ENCODE results near the gene TRMT11.
"Not testable (repeated sequence)": the region's sequence is repeated elsewhere in the genome, so short reads cannot be mapped to it uniquely, and the experiment has no call there.

Gene TRMT11

GRCh38 chr6:126020305-126021050 lies 34.1 kb downstream of the TRMT11 start:
- H3K36me3 ChIP-seq (ENCODE audit: control insufficient read depth, insufficient read depth, low read length) = peaks cover 3% of the 10 kb centered on the region; the same call in 1 of the 2 replicates
- no peaks in the 10 kb centered on the region for H3K4me1 ChIP-seq (ENCODE audit: control insufficient read depth, insufficient read depth, low read length)
- no peak overlapping the region for H3K27ac ChIP-seq (ENCODE audit: low read length)
- no peak overlapping the region for H3K4me3 ChIP-seq (ENCODE audit: low read length)
- H3K27me3 ChIP-seq (ENCODE audit: control insufficient read depth, insufficient read depth, low read length) = no peaks in the 10 kb centered on the region
- no peaks in the 10 kb centered on the region for H3K9me3 ChIP-seq (ENCODE audit: control insufficient read depth, insufficient read depth, low read length)
- 100% methylated on average over 4 of the region's 5 CpGs for WGBS (ENCODE audit: insufficient coverage, insufficient read length)
- DNase-seq (ENCODE audit: low read depth, low spot score) = no peak

GRCh38 chr6:126023474-126023873 lies 37.1 kb downstream of the TRMT11 start:
- not testable (repeated sequence) for H3K9me3 ChIP-seq (ENCODE audit: control insufficient read depth, insufficient read depth, low read length); DNase-seq (ENCODE audit: low read depth, low spot score); H3K4me1 ChIP-seq (ENCODE audit: control insufficient read depth, insufficient read depth, low read length); H3K36me3 ChIP-seq (ENCODE audit: control insufficient read depth, insufficient read depth, low read length); H3K4me3 ChIP-seq (ENCODE audit: low read length); H3K27me3 ChIP-seq (ENCODE audit: control insufficient read depth, insufficient read depth, low read length); H3K27ac ChIP-seq (ENCODE audit: low read length)
- no CpG with 5 or more reads among the region's 3 CpGs for WGBS (ENCODE audit: insufficient coverage, insufficient read length)

GRCh38 chr6:126026001-126026400 lies 39.7 kb downstream of the TRMT11 start:
- no peak overlapping the region for H3K27ac ChIP-seq (ENCODE audit: low read length)
- no peaks in the 10 kb centered on the region for H3K9me3 ChIP-seq (ENCODE audit: control insufficient read depth, insufficient read depth, low read length)
- H3K4me3 ChIP-seq (ENCODE audit: low read length) = no peak overlapping the region
- DNase-seq (ENCODE audit: low read depth, low spot score) = no peak
- peaks cover 3% of the 10 kb centered on the region; the same call in 1 of the 2 replicates for H3K36me3 ChIP-seq (ENCODE audit: control insufficient read depth, insufficient read depth, low read length)
- H3K27me3 ChIP-seq (ENCODE audit: control insufficient read depth, insufficient read depth, low read length) = no peaks in the 10 kb centered on the region
- no peaks in the 10 kb centered on the region for H3K4me1 ChIP-seq (ENCODE audit: control insufficient read depth, insufficient read depth, low read length)
- WGBS (ENCODE audit: insufficient coverage, insufficient read length) = no CpG with 5 or more reads among the region's 2 CpGs

GRCh38 chr6:126027601-126028000 lies 41.3 kb downstream of the TRMT11 start:
- Histone ChIP-seq H3K27ac (ENCODE audit: low read length) (no peak overlapping the region), H3K4me3 (ENCODE audit: low read length) (no peak overlapping the region), H3K27me3 (ENCODE audit: control insufficient read depth, insufficient read depth, low read length) (no peaks in the 10 kb centered on the region), H3K9me3 (ENCODE audit: control insufficient read depth, insufficient read depth, low read length) (no peaks in the 10 kb centered on the region), H3K36me3 (ENCODE audit: control insufficient read depth, insufficient read depth, low read length) (0 out of 2 replicates have a peak, but pooled peaks cover 3% of the 10 kb centered on the region), H3K4me1 (ENCODE audit: control insufficient read depth, insufficient read depth, low read length) (no peaks in the 10 kb centered on the region)
- no peak for DNase-seq (ENCODE audit: low read depth, low spot score)

GRCh38 chr6:126030045-126030444 lies 43.7 kb downstream of the TRMT11 start:
- Histone ChIP-seq H3K4me1 (ENCODE audit: control insufficient read depth, insufficient read depth, low read length) (no peaks in the 10 kb centered on the region), H3K27me3 (ENCODE audit: control insufficient read depth, insufficient read depth, low read length) (no peaks in the 10 kb centered on the region), H3K27ac (ENCODE audit: low read length) (no peak overlapping the region), H3K4me3 (ENCODE audit: low read length) (no peak overlapping the region), H3K9me3 (ENCODE audit: control insufficient read depth, insufficient read depth, low read length) (no peaks in the 10 kb centered on the region), H3K36me3 (ENCODE audit: control insufficient read depth, insufficient read depth, low read length) (no peaks in the 10 kb centered on the region)
- WGBS (ENCODE audit: insufficient coverage, insufficient read length) = no CpG with 5 or more reads among the region's 2 CpGs
- DNase-seq (ENCODE audit: low read depth, low spot score) = no peak

GRCh38 chr6:126033696-126034095 lies 47.4 kb downstream of the TRMT11 start:
- Histone ChIP-seq H3K27me3 (ENCODE audit: control insufficient read depth, insufficient read depth, low read length) (no peaks in the 10 kb centered on the region), H3K4me1 (ENCODE audit: control insufficient read depth, insufficient read depth, low read length) (no peaks in the 10 kb centered on the region), H3K36me3 (ENCODE audit: control insufficient read depth, insufficient read depth, low read length) (no peaks in the 10 kb centered on the region), H3K27ac (ENCODE audit: low read length) (no peak overlapping the region), H3K9me3 (ENCODE audit: control insufficient read depth, insufficient read depth, low read length) (no peaks in the 10 kb centered on the region), H3K4me3 (ENCODE audit: low read length) (no peak overlapping the region)
- DNase-seq (ENCODE audit: low read depth, low spot score) = no peak
- no CpG with 5 or more reads among the region's 3 CpGs for WGBS (ENCODE audit: insufficient coverage, insufficient read length)

- H3K27ac ChIP-seq (ENCODE audit: low read length) = no peak overlapping the region
- DNase-seq (ENCODE audit: low read depth, low spot score) = no peak
- no peaks in the 10 kb centered on the region for H3K36me3 ChIP-seq (ENCODE audit: control insufficient read depth, insufficient read depth, low read length)
- no peaks in the 10 kb centered on the region for H3K9me3 ChIP-seq (ENCODE audit: control insufficient read depth, insufficient read depth, low read length)
- H3K27me3 ChIP-seq (ENCODE audit: control insufficient read depth, insufficient read depth, low read length) = no peaks in the 10 kb centered on the region
- H3K4me1 ChIP-seq (ENCODE audit: control insufficient read depth, insufficient read depth, low read length) = no peaks in the 10 kb centered on the region
- WGBS (ENCODE audit: insufficient coverage, insufficient read length) = no CpG with 5 or more reads among the region's 6 CpGs
- no peak overlapping the region for H3K4me3 ChIP-seq (ENCODE audit: low read length)
Observed at GRCh38 chr6:126034656-126035055, 48.3 kb downstream of the TRMT11 start.

- Histone ChIP-seq H3K9me3 (ENCODE audit: control insufficient read depth, insufficient read depth, low read length) (no peaks in the 10 kb centered on the region), H3K36me3 (ENCODE audit: control insufficient read depth, insufficient read depth, low read length) (no peaks in the 10 kb centered on the region), H3K27ac (ENCODE audit: low read length) (no peak overlapping the region), H3K4me1 (ENCODE audit: control insufficient read depth, insufficient read depth, low read length) (no peaks in the 10 kb centered on the region), H3K4me3 (ENCODE audit: low read length) (no peak overlapping the region), H3K27me3 (ENCODE audit: control insufficient read depth, insufficient read depth, low read length) (no peaks in the 10 kb centered on the region)
- DNase-seq (ENCODE audit: low read depth, low spot score) = no peak
- no CpG with 5 or more reads among the region's 2 CpGs for WGBS (ENCODE audit: insufficient coverage, insufficient read length)
Observed at GRCh38 chr6:126035764-126036163, 49.4 kb downstream of the TRMT11 start.

GRCh38 chr6:126038234-126038633 lies 51.9 kb downstream of the TRMT11 start:
- Histone ChIP-seq H3K27ac (ENCODE audit: low read length) (no peak overlapping the region), H3K4me1 (ENCODE audit: control insufficient read depth, insufficient read depth, low read length) (no peaks in the 10 kb centered on the region), H3K36me3 (ENCODE audit: control insufficient read depth, insufficient read depth, low read length) (no peaks in the 10 kb centered on the region; the same call in 1 of the 2 replicates), H3K4me3 (ENCODE audit: low read length) (no peak overlapping the region), H3K27me3 (ENCODE audit: control insufficient read depth, insufficient read depth, low read length) (no peaks in the 10 kb centered on the region), H3K9me3 (ENCODE audit: control insufficient read depth, insufficient read depth, low read length) (no peaks in the 10 kb centered on the region)
- no peak for DNase-seq (ENCODE audit: low read depth, low spot score)

- Histone ChIP-seq H3K27ac (ENCODE audit: low read length) (no peak overlapping the region), H3K36me3 (ENCODE audit: control insufficient read depth, insufficient read depth, low read length) (no peaks in the 10 kb centered on the region; the same call in 1 of the 2 replicates), H3K4me1 (ENCODE audit: control insufficient read depth, insufficient read depth, low read length) (no peaks in the 10 kb centered on the region), H3K4me3 (ENCODE audit: low read length) (no peak overlapping the region), H3K9me3 (ENCODE audit: control insufficient read depth, insufficient read depth, low read length) (no peaks in the 10 kb centered on the region), H3K27me3 (ENCODE audit: control insufficient read depth, insufficient read depth, low read length) (no peaks in the 10 kb centered on the region)
- DNase-seq (ENCODE audit: low read depth, low spot score) = no peak
- no CpG with 5 or more reads among the region's 2 CpGs for WGBS (ENCODE audit: insufficient coverage, insufficient read length)
Observed at GRCh38 chr6:126039284-126039683, 52.9 kb downstream of the TRMT11 start.

GRCh38 chr6:126040394-126040793 lies 54.1 kb downstream of the TRMT11 start:
- WGBS (ENCODE audit: insufficient coverage, insufficient read length) = no CpG with 5 or more reads among the region's 4 CpGs
- Histone ChIP-seq H3K9me3 (ENCODE audit: control insufficient read depth, insufficient read depth, low read length) (no peaks in the 10 kb centered on the region), H3K4me3 (ENCODE audit: low read length) (no peak overlapping the region), H3K36me3 (ENCODE audit: control insufficient read depth, insufficient read depth, low read length) (no peaks in the 10 kb centered on the region; the same call in 1 of the 2 replicates), H3K27ac (ENCODE audit: low read length) (no peak overlapping the region), H3K4me1 (ENCODE audit: control insufficient read depth, insufficient read depth, low read length) (no peaks in the 10 kb centered on the region), H3K27me3 (ENCODE audit: control insufficient read depth, insufficient read depth, low read length) (no peaks in the 10 kb centered on the region)
- no peak for DNase-seq (ENCODE audit: low read depth, low spot score)
